K562 (cell line): ENCODE data around the gene CMIP. TPM values are rescaled to one million over a fixed set of nuclear protein-coding genes. Genes with fewer than 3 reads are reported as not detected.

Source experiments
- ATAC-seq: fragments of 200-7000 bp; cut with Tn5 transposase; 3 replicates; pipeline ENCODE4 v1.9.1; 2020; ENCODE audit warnings: moderate library complexity
- BruUV-seq: library from RNA; stranded (reverse); fragments of 400-500 nt; replicated peaks from 2 replicates; lab custom pipeline; 2021; lab: Mats Ljungman, UMichigan
- CTCF ChIA-PET: fragments of 300-600 bp; formaldehyde crosslinking; extraction: SDS; loops from one replicate; lab custom pipeline; 2021; ENCODE audit warnings: low intra/inter-chr PET ratio; lab: Yijun Ruan, JAX
- POLR2A ChIA-PET: fragments of 300-600, 350-650 bp; sonication (Branson Sonifier 250); formaldehyde crosslinking; extraction: SDS; loops from one replicate; lab custom pipeline; 2021; ENCODE audit warnings: antibody characterized with exemption, inconsistent platforms; lab: Yijun Ruan, JAX
- DNase-seq, 4 experiments: peaks; one replicate each; pipeline versions ENCODE4 v3.0.0 to v3.0.0-alpha.2; 2011 to 2018; ENCODE audit warnings: low spot score in 3 of 4, mixed read lengths in 3 of 4; ENCODE audit errors: extremely low read depth in 1 of 4
- FAIRE-seq: peaks from 2 replicates; lab custom pipeline; 2011; peaks lifted over from hg19 to GRCh38; lab: Jason Lieb, UNC
- H2AFZ ChIP-seq: 2 replicates; pipeline ENCODE4 v1.6.0; 2011; ENCODE audit warnings: low read depth, low read length, control low read depth, inconsistent platforms
- H3K27ac ChIP-seq: fragments of 200-600 bp; 3 replicates; pipeline ENCODE4 v1.8.0; 2011; ENCODE audit warnings: low read depth, mild to moderate bottlenecking, control low read depth, inconsistent platforms, low read length, moderate library complexity, mixed read lengths; ENCODE audit errors: extremely low read depth
- H3K27me3 ChIP-seq, 2 experiments: fragments of 300-600 bp in 1 of 2; 2 replicates in 1 of 2; 3 replicates in 1 of 2; pipeline versions ENCODE4 v1.6.0 to v1.8.0; 2011; ENCODE audit warnings: inconsistent platforms in 2 of 2, low read length in 2 of 2, mild to moderate bottlenecking in 1 of 2, mixed read lengths in 1 of 2, moderate library complexity in 1 of 2; ENCODE audit not compliant: control insufficient read depth in 2 of 2, insufficient read depth in 2 of 2
- H3K36me3 ChIP-seq: fragments of 300-600 bp; 3 replicates; pipeline ENCODE4 v1.8.0; 2011; ENCODE audit warnings: mild to moderate bottlenecking, low read length, inconsistent platforms; ENCODE audit not compliant: control insufficient read depth, insufficient read depth
- H3K4me1 ChIP-seq, 2 experiments: fragments of 200-600 bp in 1 of 2; replicated peaks in 1 of 2; 2 replicates in 1 of 2; 3 replicates in 1 of 2; pipeline versions ENCODE4 v1.5.1 to v1.8.0; 2011; ENCODE audit warnings: inconsistent platforms in 2 of 2, low read length in 2 of 2, mild to moderate bottlenecking in 1 of 2, mixed read lengths in 1 of 2, moderate library complexity in 1 of 2; ENCODE audit not compliant: control insufficient read depth in 2 of 2, insufficient read depth in 2 of 2
- H3K4me2 ChIP-seq: 2 replicates; pipeline ENCODE4 v1.6.1; 2011; ENCODE audit warnings: low read length, control low read depth, inconsistent platforms, mixed read lengths; ENCODE audit not compliant: insufficient read depth
- H3K4me3 ChIP-seq: fragments of 200-600 bp; sonication (generic), shearing (Covaris generic); 2 replicates; pipeline ENCODE4 v1.5.1; 2016; ENCODE audit warnings: control low read depth, inconsistent platforms
- H3K79me2 ChIP-seq: fragments of 200-600 bp; 3 replicates; pipeline ENCODE4 v1.8.0; 2011; ENCODE audit warnings: low read length, inconsistent platforms; ENCODE audit not compliant: control insufficient read depth, insufficient read depth
- H3K9ac ChIP-seq, 2 experiments: 2 replicates each; pipeline versions ENCODE4 v1.6.0 to v1.6.1; 2011; ENCODE audit warnings: low read depth in 2 of 2, low read length in 2 of 2, control low read depth in 1 of 2, inconsistent platforms in 1 of 2, mild to moderate bottlenecking in 1 of 2, mixed read lengths in 1 of 2; ENCODE audit not compliant: insufficient read depth in 1 of 2
- H3K9me1 ChIP-seq: one replicate; pipeline ENCODE4 v1.6.0; 2011; ENCODE audit warnings: inconsistent platforms, mild to moderate bottlenecking, low read length, moderate library complexity; ENCODE audit not compliant: control insufficient read depth, insufficient read depth
- H3K9me3 ChIP-seq: replicated peaks from 2 replicates; pipeline ENCODE4 v1.5.1; 2011; ENCODE audit warnings: low read depth, low read length, inconsistent platforms; ENCODE audit not compliant: control insufficient read depth, insufficient read depth
- H4K20me1 ChIP-seq: replicated peaks from 2 replicates; pipeline ENCODE4 v1.6.1; 2011; ENCODE audit warnings: low read length, inconsistent platforms, mixed read lengths; ENCODE audit not compliant: control insufficient read depth, insufficient read depth
- MIER1 ChIP-seq: fragments of 450-650 bp; IDR thresholded peaks from 2 replicates; pipeline ENCODE4 v1.6.1; 2016; ENCODE audit warnings: antibody characterized with exemption, mild to moderate bottlenecking, low read depth
- RBM39 ChIP-seq: fragments of 200-400 bp; formaldehyde crosslinking; optimal IDR thresholded peaks from 2 replicates; pipeline ENCODE3; 2018; ENCODE audit warnings: low read depth, low read length
- whole genome bisulfite sequencing: fragments of 100-300 bp; shearing (Covaris generic); methylation state at CpG from one replicate; pipeline ENCODE4 v1.1.6; 2016; ENCODE audit warnings: low coverage, mixed read lengths; ENCODE audit not compliant: insufficient coverage; ENCODE audit errors: missing lambda C conversion rate; 5-methylcytosine and 5-hydroxymethylcytosine counted together
- in situ Hi-C: fragments of 300-500 bp; cut with MboI; formaldehyde crosslinking; loops from 4 replicates; pipeline ENCODE4 v1.15.0; 2018; ENCODE audit warnings: inconsistent platforms, mixed read lengths
- intact Hi-C: fragments of 100-400 bp; cut with micrococcal nuclease; formaldehyde crosslinking; loops from 2 replicates; pipeline ENCODE4 v1.14.2; 2022
- polyA plus RNA-seq, 8 experiments: library from polyadenylated mRNA; depleted of rRNA in 4 of 8; stranded (reverse) in 5 of 8; unstranded in 3 of 8; fragments of >200 nt; fragmentation: Nextera tagmentation in 2 of 8; fragmentation: Illumina TruSeq in 1 of 8; extraction: Ambion mirVana in 2 of 8; extraction: Trizol in 1 of 8; gene quantifications; 2 replicates each; pipeline versions ENCODE4 v1.2.1 to v1.2.3, GENCODE V29; 2011 to 2014; ENCODE audit warnings: inconsistent platforms in 1 of 8, missing spikeins in 1 of 8
- total RNA-seq, 7 experiments: library from RNA; depleted of rRNA in 6 of 7; stranded (reverse); fragments of >200 nt in 6 of 7; fragmentation: Illumina TruSeq in 2 of 7; extraction: Trizol in 2 of 7; gene quantifications; 2 replicates each; pipeline versions ENCODE4 v1.2.1 to v1.2.3, GENCODE V29; 2011 to 2021; ENCODE audit warnings: low replicate concordance in 1 of 7
- TF ChIP-seq, protein P1 (sequence below): fragments of 450-650 bp; formaldehyde crosslinking; IDR thresholded peaks from 2 replicates; pipeline ENCODE4 v1.4.0; 2022; ENCODE audit warnings: missing genetic modification characterization

The CMIP gene
- total and polyA plus RNA-seq, 9 of the 15 experiments (the other 6 are each of a cell fraction or from before 2014, with no cell fraction given) = 0.94 to 82.5 (median 10.3) TPM

DNA sequence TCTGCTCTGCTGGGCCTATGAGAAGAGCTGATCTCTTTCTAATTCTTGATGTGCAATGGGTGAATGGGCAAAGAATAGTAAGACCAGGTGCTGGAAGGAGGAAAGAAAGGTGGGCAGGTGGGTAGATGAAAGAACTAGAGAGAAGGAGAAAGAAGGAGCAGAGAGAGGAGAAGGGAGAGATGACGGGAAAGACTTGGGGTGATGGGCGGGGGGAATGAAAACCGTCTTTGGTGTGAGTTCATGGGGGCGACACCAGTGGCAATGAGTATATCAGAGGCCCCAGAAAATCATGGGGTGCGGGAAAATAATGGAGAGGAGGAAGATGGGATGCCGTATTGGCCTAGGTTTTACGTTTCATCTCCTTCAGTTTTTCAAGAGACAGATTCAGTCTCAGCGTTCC, 205.7 kb downstream of the CMIP start:
- FAIRE-seq (no peak), ATAC-seq (no peak), DNase-seq (no peak)
- BruUV-seq = no TSS peak
- H3K27me3 ChIP-seq = no peaks in the 10 kb centered on the region
- H3K4me3 ChIP-seq = no peak overlapping the region
- intact Hi-C loops (no loop called here), in situ Hi-C loops (no loop called here)
- H3K4me1 ChIP-seq = peaks cover 38 to 44% of the 10 kb centered on the region in 2 experiments
- H3K9me1 ChIP-seq = peaks cover 3% of the 10 kb centered on the region
- 77% methylated on average over 8 of the region's 8 CpGs for WGBS
- peaks cover 52% of the 10 kb centered on the region for H3K79me2 ChIP-seq
- no peak overlapping the region for H3K27ac ChIP-seq
- ChIA-PET CTCF (no interaction called here), POLR2A (interaction anchor here (0.7 to 1.2 kb wide), 4 partner anchors 8 to 209 kb away, joined by 3 read pairs; no protein-coding TSS in a partner anchor)
- no peak overlapping the region for H2AFZ ChIP-seq
- H3K9me3 ChIP-seq = no peaks in the 10 kb centered on the region
- peaks cover 5% of the 10 kb centered on the region; the same call in 1 of the 2 replicates for H4K20me1 ChIP-seq
- H3K36me3 ChIP-seq = peaks cover 29% of the 10 kb centered on the region
- no peak overlapping the region for H3K4me2 ChIP-seq
- H3K9ac ChIP-seq = no peak overlapping the region
- peak; percentile 84 for TF ChIP-seq MIER1
- TF ChIP-seq, protein P1, sequence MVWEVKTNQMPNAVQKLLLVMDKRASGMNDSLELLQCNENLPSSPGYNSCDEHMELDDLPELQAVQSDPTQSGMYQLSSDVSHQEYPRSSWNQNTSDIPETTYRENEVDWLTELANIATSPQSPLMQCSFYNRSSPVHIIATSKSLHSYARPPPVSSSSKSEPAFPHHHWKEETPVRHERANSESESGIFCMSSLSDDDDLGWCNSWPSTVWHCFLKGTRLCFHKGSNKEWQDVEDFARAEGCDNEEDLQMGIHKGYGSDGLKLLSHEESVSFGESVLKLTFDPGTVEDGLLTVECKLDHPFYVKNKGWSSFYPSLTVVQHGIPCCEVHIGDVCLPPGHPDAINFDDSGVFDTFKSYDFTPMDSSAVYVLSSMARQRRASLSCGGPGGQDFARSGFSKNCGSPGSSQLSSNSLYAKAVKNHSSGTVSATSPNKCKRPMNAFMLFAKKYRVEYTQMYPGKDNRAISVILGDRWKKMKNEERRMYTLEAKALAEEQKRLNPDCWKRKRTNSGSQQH (CRISPR knock-in tag) = 0 out of 2 replicates have a peak, but pooled peaks have one; percentile 30
- TF ChIP-seq RBM39 = no peak
- TF ChIP-seq, all 486 proteins: peak for 2
